H1 (cell line): ENCODE measurements around the gene FOSL1.

ENCODE experiments used
- ATF3 ChIP-seq: IDR thresholded peaks from 2 replicates; pipeline ENCODE4 v1.6.1; 2011; ENCODE audit warnings: low read depth, mild to moderate bottlenecking, low read length; ENCODE audit not compliant: insufficient read depth
- BACH1 ChIP-seq: IDR thresholded peaks from 2 replicates; pipeline ENCODE4 v1.6.1; 2012; ENCODE audit warnings: low read length, improper control_type of control experiment
- BRCA1 ChIP-seq: IDR thresholded peaks from 2 replicates; pipeline ENCODE4 v1.6.1; 2012; ENCODE audit warnings: low read depth, low read length, improper control_type of control experiment
- CBX5 ChIP-seq: fragments of 300-800, 300-1000 bp; sonication (generic); IDR thresholded peaks from 2 replicates; pipeline ENCODE4 v1.7.1; 2016; ENCODE audit warnings: antibody characterized with exemption, low read length, low read depth
- CBX8 ChIP-seq: fragments of 300-800, 300-1000 bp; sonication (generic); IDR thresholded peaks from 2 replicates; pipeline ENCODE4 v1.7.1; 2016; ENCODE audit warnings: low read depth, low read length, borderline replicate concordance
- CREB1 ChIP-seq: IDR thresholded peaks from 2 replicates; pipeline ENCODE4 v1.6.1; 2012; ENCODE audit warnings: inconsistent platforms
- EP300 ChIP-seq, 2 experiments: IDR thresholded peaks; 1 replicate in 1 of 2; 2 replicates in 1 of 2; pipeline ENCODE4 v1.6.1; 2011 to 2012; ENCODE audit warnings: low read depth in 2 of 2, low read length in 2 of 2, mild to moderate bottlenecking in 2 of 2, borderline replicate concordance in 1 of 2, inconsistent platforms in 1 of 2, moderate library complexity in 1 of 2
- EZH2 ChIP-seq: fragments of 200-600 bp; sonication (generic); IDR thresholded peaks from 2 replicates; pipeline ENCODE4 v1.7.1; 2012; ENCODE audit warnings: low read depth, mild to moderate bottlenecking, moderate library complexity, low read length, inconsistent platforms; ENCODE audit not compliant: severe bottlenecking
- MAX ChIP-seq: IDR thresholded peaks from 2 replicates; pipeline ENCODE4 v1.6.1; 2012; ENCODE audit warnings: inconsistent platforms
- POLR2AphosphoS5 ChIP-seq: IDR thresholded peaks from 2 replicates; pipeline ENCODE4 v1.6.1; 2011; ENCODE audit warnings: low read depth, low read length
- RAD21 ChIP-seq, 2 experiments: IDR thresholded peaks in 1 of 2; conservative IDR thresholded peaks in 1 of 2; 2 replicates each; pipeline ENCODE4 v1.6.1; 2011; ENCODE audit warnings: low read depth in 2 of 2, low read length in 2 of 2, improper control_type of control experiment in 1 of 2, inconsistent platforms in 1 of 2, mild to moderate bottlenecking in 1 of 2, moderate library complexity in 1 of 2
- SIN3A ChIP-seq, 2 experiments: IDR thresholded peaks in 1 of 2; conservative IDR thresholded peaks in 1 of 2; 2 replicates each; pipeline ENCODE4 v1.6.1; 2011 to 2012; ENCODE audit warnings: low read length in 2 of 2, improper control_type of control experiment in 1 of 2, low read depth in 1 of 2, mild to moderate bottlenecking in 1 of 2
- TF ChIP-seq, protein P1 (sequence below), 3 experiments: IDR thresholded peaks; 1 replicate in 2 of 3; 2 replicates in 1 of 3; pipeline versions ENCODE4 v1.5.1 to v1.6.1; 2011; ENCODE audit warnings: low read length in 3 of 3, mild to moderate bottlenecking in 3 of 3, inconsistent platforms in 2 of 3, low read depth in 1 of 3, moderate library complexity in 1 of 3; ENCODE audit not compliant: insufficient read depth in 1 of 3; ENCODE audit errors: control extremely low read depth in 1 of 3

- TF ChIP-seq SIN3A (conservative IDR thresholded peaks at IDR 0.05 in 1 of 2, IDR thresholded peaks at IDR 0.05 in 1 of 2; ENCODE audit: low read depth in 1 of 2, low read length in 2 of 2) (no peak), BACH1 (no peak), CBX5 (no peak), POLR2AphosphoS5 (no peak), CREB1 (no peak), BRCA1 (no peak), EP300 (IDR thresholded peaks at IDR 0.05; ENCODE audit: borderline replicate concordance in 1 of 2, low read depth in 2 of 2, low read length in 2 of 2) (no peak), ATF3 (no peak), MAX (no peak), CBX8 (no peak), RAD21 (IDR thresholded peaks at IDR 0.05 in 1 of 2, conservative IDR thresholded peaks at IDR 0.05 in 1 of 2; ENCODE audit: low read depth in 2 of 2, low read length in 2 of 2) (no peak), EZH2 (no peak)
- TF ChIP-seq, protein P1, sequence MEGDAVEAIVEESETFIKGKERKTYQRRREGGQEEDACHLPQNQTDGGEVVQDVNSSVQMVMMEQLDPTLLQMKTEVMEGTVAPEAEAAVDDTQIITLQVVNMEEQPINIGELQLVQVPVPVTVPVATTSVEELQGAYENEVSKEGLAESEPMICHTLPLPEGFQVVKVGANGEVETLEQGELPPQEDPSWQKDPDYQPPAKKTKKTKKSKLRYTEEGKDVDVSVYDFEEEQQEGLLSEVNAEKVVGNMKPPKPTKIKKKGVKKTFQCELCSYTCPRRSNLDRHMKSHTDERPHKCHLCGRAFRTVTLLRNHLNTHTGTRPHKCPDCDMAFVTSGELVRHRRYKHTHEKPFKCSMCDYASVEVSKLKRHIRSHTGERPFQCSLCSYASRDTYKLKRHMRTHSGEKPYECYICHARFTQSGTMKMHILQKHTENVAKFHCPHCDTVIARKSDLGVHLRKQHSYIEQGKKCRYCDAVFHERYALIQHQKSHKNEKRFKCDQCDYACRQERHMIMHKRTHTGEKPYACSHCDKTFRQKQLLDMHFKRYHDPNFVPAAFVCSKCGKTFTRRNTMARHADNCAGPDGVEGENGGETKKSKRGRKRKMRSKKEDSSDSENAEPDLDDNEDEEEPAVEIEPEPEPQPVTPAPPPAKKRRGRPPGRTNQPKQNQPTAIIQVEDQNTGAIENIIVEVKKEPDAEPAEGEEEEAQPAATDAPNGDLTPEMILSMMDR (IDR thresholded peaks at IDR 0.05; ENCODE audit: control extremely low read depth in 1 of 3, insufficient read depth in 1 of 3, low read depth in 1 of 3, low read length in 3 of 3) = no peak
Observed at GRCh38 chr11:65883786-65884715, 16.1 kb downstream of the FOSL1 start.
